Measurements from ENCODE around the gene OCA2. TPM values are rescaled to one million over a fixed set of nuclear protein-coding genes. Genes with fewer than 3 reads are reported as not detected.

The OCA2 gene
- total RNA-seq, 1 experiment from 2014 or later: not detected

GRCh38 chr15:28079313-28079969, 19.7 kb downstream of the OCA2 start:
- DNase-seq (ENCODE audit: low read depth): no peak

- DNase-seq (ENCODE audit: low read depth): no peak
Measured at GRCh38 chr15:28078191-28078719, 20.9 kb downstream of the OCA2 start.

- DNase-seq (ENCODE audit: low read depth): no peak
Measured at GRCh38 chr15:28075573-28075972, 23.5 kb downstream of the OCA2 start.

- no peak for DNase-seq (ENCODE audit: low read depth)
Measured at GRCh38 chr15:28068930-28069329, 30.2 kb downstream of the OCA2 start.

- DNase-seq (ENCODE audit: low read depth): no peak
Measured at GRCh38 chr15:28066231-28066630, 32.9 kb downstream of the OCA2 start.

GRCh38 chr15:28060005-28060404, 39.1 kb downstream of the OCA2 start:
- DNase-seq (ENCODE audit: low read depth): no peak

- DNase-seq (ENCODE audit: low read depth): no peak
Measured at GRCh38 chr15:28058082-28058481, 41.0 kb downstream of the OCA2 start.

GRCh38 chr15:28051955-28052633, 47.0 kb downstream of the OCA2 start:
- no peak for DNase-seq (ENCODE audit: low read depth)

GRCh38 chr15:28049581-28049980, 49.5 kb downstream of the OCA2 start:
- no peak for DNase-seq (ENCODE audit: low read depth)

- no peak for DNase-seq (ENCODE audit: low read depth)
Measured at GRCh38 chr15:28047277-28047676, 51.8 kb downstream of the OCA2 start.

GRCh38 chr15:28044121-28044672, 54.9 kb downstream of the OCA2 start:
- no peak for DNase-seq (ENCODE audit: low read depth)

- DNase-seq (ENCODE audit: low read depth): no peak
Measured at GRCh38 chr15:28043691-28044091, 55.4 kb downstream of the OCA2 start.

GRCh38 chr15:28037969-28038590, 61.0 kb downstream of the OCA2 start:
- DNase-seq (ENCODE audit: low read depth): no peak

- no peak for DNase-seq (ENCODE audit: low read depth)
Measured at GRCh38 chr15:28033443-28033842, 65.7 kb downstream of the OCA2 start.

- no peak for DNase-seq (ENCODE audit: low read depth)
Measured at GRCh38 chr15:28030801-28031200, 68.3 kb downstream of the OCA2 start.

GRCh38 chr15:28027714-28028076, 71.4 kb downstream of the OCA2 start:
- no peak for DNase-seq (ENCODE audit: low read depth)

- no peak for DNase-seq (ENCODE audit: low read depth)
Measured at GRCh38 chr15:28026764-28027713, 72.1 kb downstream of the OCA2 start.

- no peak for DNase-seq (ENCODE audit: low read depth)
Measured at GRCh38 chr15:28026221-28026620, 72.9 kb downstream of the OCA2 start.

GRCh38 chr15:28025413-28025812, 73.7 kb downstream of the OCA2 start:
- no peak for DNase-seq (ENCODE audit: low read depth)

- DNase-seq (ENCODE audit: low read depth): no peak
Measured at GRCh38 chr15:28024889-28025250, 74.2 kb downstream of the OCA2 start.
